RWPE1 (cell line): ENCODE data around the gene CNEP1R1.

Source experiments
- CTCF ChIA-PET: fragments of 350-600 bp; sonication (Branson Sonifier 250); formaldehyde crosslinking; extraction: SDS; loops from one replicate; lab custom pipeline; 2021; lab: Yijun Ruan, JAX
- POLR2A ChIA-PET: fragments of 400-600 bp; formaldehyde crosslinking; extraction: SDS; loops from one replicate; lab custom pipeline; 2020; ENCODE audit warnings: antibody characterized with exemption; ENCODE audit not compliant: low non-redundant PET; lab: Yijun Ruan, JAX
- DNase-seq: peaks from one replicate; pipeline ENCODE4 v3.0.0; 2012; ENCODE audit warnings: low spot score
- H3K27ac ChIP-seq: fragments of 450-650 bp; 2 replicates; pipeline ENCODE4 v1.5.1; 2017
- TF ChIP-seq, protein P1 (sequence below): fragments of 450-650 bp; conservative IDR thresholded peaks from 2 replicates; pipeline ENCODE4 v1.5.1; 2017; ENCODE audit warnings: low read depth, mild to moderate bottlenecking

CNEP1R1 gene

GRCh38 chr16:49987381-49987780 is 37.6 kb upstream of the CNEP1R1 start:
- ChIA-PET CTCF (interaction anchor here (0.6 kb wide), 1 partner anchor 63 kb away, joined by 3 read pairs; no protein-coding TSS in a partner anchor), POLR2A (no interaction called here)
- TF ChIP-seq, protein P1, sequence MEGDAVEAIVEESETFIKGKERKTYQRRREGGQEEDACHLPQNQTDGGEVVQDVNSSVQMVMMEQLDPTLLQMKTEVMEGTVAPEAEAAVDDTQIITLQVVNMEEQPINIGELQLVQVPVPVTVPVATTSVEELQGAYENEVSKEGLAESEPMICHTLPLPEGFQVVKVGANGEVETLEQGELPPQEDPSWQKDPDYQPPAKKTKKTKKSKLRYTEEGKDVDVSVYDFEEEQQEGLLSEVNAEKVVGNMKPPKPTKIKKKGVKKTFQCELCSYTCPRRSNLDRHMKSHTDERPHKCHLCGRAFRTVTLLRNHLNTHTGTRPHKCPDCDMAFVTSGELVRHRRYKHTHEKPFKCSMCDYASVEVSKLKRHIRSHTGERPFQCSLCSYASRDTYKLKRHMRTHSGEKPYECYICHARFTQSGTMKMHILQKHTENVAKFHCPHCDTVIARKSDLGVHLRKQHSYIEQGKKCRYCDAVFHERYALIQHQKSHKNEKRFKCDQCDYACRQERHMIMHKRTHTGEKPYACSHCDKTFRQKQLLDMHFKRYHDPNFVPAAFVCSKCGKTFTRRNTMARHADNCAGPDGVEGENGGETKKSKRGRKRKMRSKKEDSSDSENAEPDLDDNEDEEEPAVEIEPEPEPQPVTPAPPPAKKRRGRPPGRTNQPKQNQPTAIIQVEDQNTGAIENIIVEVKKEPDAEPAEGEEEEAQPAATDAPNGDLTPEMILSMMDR: no peak
- no peak for DNase-seq
- H3K27ac ChIP-seq: no peak overlapping the region

DNA sequence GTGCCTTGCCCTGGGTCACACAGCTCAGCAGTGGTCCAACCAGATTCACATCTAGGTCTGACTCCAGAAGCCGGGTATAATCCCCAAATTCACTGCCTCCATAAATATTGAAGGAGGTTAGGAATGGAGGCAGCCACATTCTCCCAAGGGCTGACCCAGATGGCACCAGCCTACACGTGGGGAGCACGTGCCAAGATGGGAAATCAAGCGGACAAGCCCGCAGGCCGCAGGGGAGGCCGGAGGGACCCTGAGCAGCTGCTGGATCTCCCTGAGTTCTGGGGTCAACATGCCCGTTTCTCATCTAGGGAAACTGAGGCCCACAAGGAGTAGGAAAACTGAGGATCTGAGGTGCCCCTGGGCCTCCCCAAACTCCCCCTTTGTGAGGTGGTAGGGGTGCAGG is 32.2 kb upstream of the CNEP1R1 start:
- CTCF ChIA-PET: no interaction called here
- DNase-seq: no peak
- POLR2A ChIA-PET: no interaction called here
- TF ChIP-seq, protein P1: no peak
- no peak overlapping the region for H3K27ac ChIP-seq

- no peak overlapping the region for H3K27ac ChIP-seq
- ChIA-PET CTCF (no interaction called here), POLR2A (interaction anchor here (0.7 kb wide), 1 partner anchor 17 kb away, joined by 5 read pairs; no protein-coding TSS in a partner anchor)
- no peak for DNase-seq
- TF ChIP-seq, protein P1: no peak
Measured at GRCh38 chr16:49993579-49993978, 31.4 kb upstream of the CNEP1R1 start.

- TF ChIP-seq, protein P1: no peak
- DNase-seq: no peak
- ChIA-PET POLR2A (no interaction called here), CTCF (no interaction called here)
- H3K27ac ChIP-seq: no peak overlapping the region
Measured at GRCh38 chr16:49994006-49994405, 31.0 kb upstream of the CNEP1R1 start.

DNA sequence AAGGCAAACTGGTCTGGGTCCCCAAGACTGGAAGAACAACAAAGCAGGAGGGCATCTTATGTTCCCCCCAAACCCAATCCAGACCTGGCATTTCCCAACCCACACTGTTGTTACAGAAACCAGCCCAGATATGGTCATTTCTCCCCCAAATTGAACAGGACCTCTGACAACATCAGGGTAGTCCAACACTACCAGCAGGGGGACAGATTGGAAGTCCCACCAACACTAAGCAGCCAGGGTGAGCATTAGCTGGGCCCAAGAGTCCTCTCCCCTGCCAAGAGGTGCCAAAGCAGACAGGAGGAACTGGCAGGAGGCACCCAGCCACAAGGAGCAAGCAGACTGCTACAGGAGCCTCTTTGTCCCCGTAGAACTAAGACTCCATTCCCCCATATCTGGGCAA is 29.3 kb upstream of the CNEP1R1 start:
- TF ChIP-seq, protein P1: no peak
- H3K27ac ChIP-seq: no peak overlapping the region
- ChIA-PET CTCF (no interaction called here), POLR2A (no interaction called here)
- DNase-seq: no peak

GRCh38 chr16:49997721-49998251 is 27.2 kb upstream of the CNEP1R1 start:
- no peak overlapping the region for H3K27ac ChIP-seq
- CTCF ChIA-PET: no interaction called here
- POLR2A ChIA-PET: no interaction called here
- TF ChIP-seq, protein P1: no peak
- no peak for DNase-seq
